Measurements from ENCODE around the gene ATAD3B. TPM values are rescaled to one million over a fixed set of nuclear protein-coding genes. Genes with fewer than 3 reads are reported as not detected.

ATAD3B gene
- total and polyA plus RNA-seq, 2 of the 13 experiments (the other 11 are each of a cell fraction or from before 2014, with no cell fraction given): 9.6 to 31.1 TPM

DNA sequence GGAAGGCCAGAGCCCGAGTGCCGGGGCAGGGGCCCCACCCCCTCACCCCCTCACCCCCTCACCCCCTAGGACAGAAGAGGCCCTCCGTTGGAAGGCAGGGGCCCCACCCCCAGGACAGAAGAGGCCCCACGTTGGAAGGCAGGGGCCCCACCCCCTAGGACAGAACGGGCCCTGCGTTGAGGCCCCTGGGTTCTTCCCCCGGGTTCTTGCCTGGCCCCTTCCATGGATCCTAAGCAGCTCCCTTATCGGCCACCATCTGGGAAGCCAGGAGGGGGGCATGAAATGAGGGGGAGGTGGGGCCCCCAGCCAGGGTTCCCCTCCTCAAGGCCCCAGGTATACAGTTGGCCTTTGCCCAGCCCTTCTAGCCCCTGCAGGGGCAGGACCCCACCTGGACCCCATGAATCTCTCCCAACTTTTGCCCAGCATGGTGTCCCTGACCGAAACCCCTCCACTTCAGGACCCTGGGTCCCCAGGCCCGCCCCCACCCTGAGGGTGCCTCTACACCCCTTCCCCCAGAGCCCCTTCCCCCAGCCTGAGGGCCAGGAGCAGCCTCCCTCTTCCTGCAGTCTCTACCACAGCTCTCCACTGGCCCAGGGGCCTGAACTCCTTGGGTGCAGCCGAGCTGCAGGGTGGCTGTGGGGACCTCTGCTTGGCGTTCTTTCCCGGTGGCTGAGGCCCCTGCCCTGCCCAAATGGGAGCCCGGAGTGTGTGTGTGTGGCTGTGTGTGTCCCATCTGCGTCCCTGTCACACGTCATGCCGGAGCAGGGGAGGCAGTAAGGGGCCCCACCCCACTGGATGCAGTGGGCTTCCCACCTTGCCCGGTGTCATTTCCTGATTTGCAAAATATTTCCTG lies 40.3 kb upstream of the ATAD3B start (continued):
- TF ChIP-seq, protein P1, sequence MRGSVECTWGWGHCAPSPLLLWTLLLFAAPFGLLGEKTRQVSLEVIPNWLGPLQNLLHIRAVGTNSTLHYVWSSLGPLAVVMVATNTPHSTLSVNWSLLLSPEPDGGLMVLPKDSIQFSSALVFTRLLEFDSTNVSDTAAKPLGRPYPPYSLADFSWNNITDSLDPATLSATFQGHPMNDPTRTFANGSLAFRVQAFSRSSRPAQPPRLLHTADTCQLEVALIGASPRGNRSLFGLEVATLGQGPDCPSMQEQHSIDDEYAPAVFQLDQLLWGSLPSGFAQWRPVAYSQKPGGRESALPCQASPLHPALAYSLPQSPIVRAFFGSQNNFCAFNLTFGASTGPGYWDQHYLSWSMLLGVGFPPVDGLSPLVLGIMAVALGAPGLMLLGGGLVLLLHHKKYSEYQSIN (CRISPR knock-in tag; IDR thresholded peaks at IDR 0.05; ENCODE audit: borderline replicate concordance): no peak
- TF ChIP-seq, protein P2, sequence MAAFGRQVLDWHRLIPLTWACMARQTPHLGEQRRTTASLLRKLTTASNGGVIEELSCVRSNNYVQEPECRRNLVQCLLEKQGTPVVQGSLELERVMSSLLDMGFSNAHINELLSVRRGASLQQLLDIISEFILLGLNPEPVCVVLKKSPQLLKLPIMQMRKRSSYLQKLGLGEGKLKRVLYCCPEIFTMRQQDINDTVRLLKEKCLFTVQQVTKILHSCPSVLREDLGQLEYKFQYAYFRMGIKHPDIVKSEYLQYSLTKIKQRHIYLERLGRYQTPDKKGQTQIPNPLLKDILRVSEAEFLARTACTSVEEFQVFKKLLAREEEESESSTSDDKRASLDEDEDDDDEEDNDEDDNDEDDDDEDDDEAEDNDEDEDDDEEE (CRISPR knock-in tag; IDR thresholded peaks at IDR 0.05): no peak
- TF ChIP-seq ZNF468 (CRISPR knock-in tag; IDR thresholded peaks at IDR 0.05) (no peak), FLYWCH1 (CRISPR knock-in tag; IDR thresholded peaks at IDR 0.05) (no peak), AGO1 (IDR thresholded peaks at IDR 0.05; ENCODE audit: low read depth, low read length, poor library complexity, severe bottlenecking) (peak; percentile 94), ZFP37 (CRISPR knock-in tag; IDR thresholded peaks at IDR 0.05; ENCODE audit: borderline replicate concordance) (no peak), ZIK1 (CRISPR knock-in tag; IDR thresholded peaks at IDR 0.05; ENCODE audit: borderline replicate concordance, low read depth) (no peak), ZNF841 (CRISPR knock-in tag; IDR thresholded peaks at IDR 0.05; ENCODE audit: borderline replicate concordance) (no peak), ZNF530 (CRISPR knock-in tag; IDR thresholded peaks at IDR 0.05; ENCODE audit: low read depth) (no peak), ZNF326 (CRISPR knock-in tag; IDR thresholded peaks at IDR 0.05; ENCODE audit: borderline replicate concordance) (no peak), ZNF331 (CRISPR knock-in tag; IDR thresholded peaks at IDR 0.05) (no peak), EHMT2 (IDR thresholded peaks at IDR 0.05; ENCODE audit: borderline replicate concordance, low read depth, low read length) (no peak), ZNF781 (CRISPR knock-in tag; IDR thresholded peaks at IDR 0.05; ENCODE audit: borderline replicate concordance, not compliant biosample characterization) (peak; percentile 22), ETV6 (CRISPR knock-in tag; conservative IDR thresholded peaks at IDR 0.05) (no peak), ZBTB8A (CRISPR knock-in tag; IDR thresholded peaks at IDR 0.05; ENCODE audit: borderline replicate concordance, low read depth) (no peak), PCBP1 (IDR thresholded peaks at IDR 0.05; ENCODE audit: borderline replicate concordance, low read depth, low read length) (peak; percentile 45; the same call in 1 of the 2 replicates), SRSF1 (optimal IDR thresholded peaks at IDR 0.05; ENCODE audit: low read depth, low read length) (no peak), GABPA (IDR thresholded peaks at IDR 0.05; ENCODE audit: low read depth, low read length) (no peak), GABPA (CRISPR knock-in tag; IDR thresholded peaks at IDR 0.05; ENCODE audit: low read depth) (no peak), ZNF282 (IDR thresholded peaks at IDR 0.05; ENCODE audit: partially characterized antibody) (no peak), FOXP4 (CRISPR knock-in tag; IDR thresholded peaks at IDR 0.05) (no peak), ZMYM2 (CRISPR knock-in tag; IDR thresholded peaks at IDR 0.05) (no peak)
- TF ChIP-seq, protein P3, sequence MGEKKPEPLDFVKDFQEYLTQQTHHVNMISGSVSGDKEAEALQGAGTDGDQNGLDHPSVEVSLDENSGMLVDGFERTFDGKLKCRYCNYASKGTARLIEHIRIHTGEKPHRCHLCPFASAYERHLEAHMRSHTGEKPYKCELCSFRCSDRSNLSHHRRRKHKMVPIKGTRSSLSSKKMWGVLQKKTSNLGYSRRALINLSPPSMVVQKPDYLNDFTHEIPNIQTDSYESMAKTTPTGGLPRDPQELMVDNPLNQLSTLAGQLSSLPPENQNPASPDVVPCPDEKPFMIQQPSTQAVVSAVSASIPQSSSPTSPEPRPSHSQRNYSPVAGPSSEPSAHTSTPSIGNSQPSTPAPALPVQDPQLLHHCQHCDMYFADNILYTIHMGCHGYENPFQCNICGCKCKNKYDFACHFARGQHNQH (CRISPR knock-in tag; IDR thresholded peaks at IDR 0.05): no peak
- TF ChIP-seq, protein P4, sequence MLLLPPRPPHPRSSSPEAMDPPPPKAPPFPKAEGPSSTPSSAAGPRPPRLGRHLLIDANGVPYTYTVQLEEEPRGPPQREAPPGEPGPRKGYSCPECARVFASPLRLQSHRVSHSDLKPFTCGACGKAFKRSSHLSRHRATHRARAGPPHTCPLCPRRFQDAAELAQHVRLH (CRISPR knock-in tag; IDR thresholded peaks at IDR 0.05; ENCODE audit: borderline replicate concordance, low read depth): no peak; the same call in 1 of the 2 replicates
